Measurements from ENCODE around the gene STAT4.

GRCh38 chr2:191173206-191173605 lies 22.4 kb upstream of the STAT4 start:
- TF ChIP-seq CTCF (IDR thresholded peaks at IDR 0.05) (no peak), POLR2A (IDR thresholded peaks at IDR 0.05) (no peak)

Data from thyroid gland (tissue), 4 donors.